ENCODE results near the gene ITGB1BP1.

Gene ITGB1BP1

GRCh38 chr2:9365498-9366019 lies 57.8 kb downstream of the ITGB1BP1 start:
- CTCF ChIA-PET = interaction anchor here (0.9 to 1.0 kb wide), 2 partner anchors 223 to 226 kb away, joined by 3 read pairs; no protein-coding TSS in a partner anchor
- POLR2A ChIA-PET (ENCODE audit: low non-redundant PET) = no interaction called here
- TF ChIP-seq CTCF (conservative IDR thresholded peaks at IDR 0.05; ENCODE audit: low read depth) = no peak

GRCh38 chr2:9364791-9365497 lies 58.4 kb downstream of the ITGB1BP1 start:
- H3K27ac ChIP-seq = peak overlapping the region; percentile 18; the same call in 1 of the 2 replicates
- no peak for TF ChIP-seq CTCF (conservative IDR thresholded peaks at IDR 0.05; ENCODE audit: low read depth)
- no peak for DNase-seq (ENCODE audit: low spot score)
- CTCF ChIA-PET = interaction anchor here (1.0 kb wide), 1 partner anchor 223 kb away, joined by 3 read pairs; no protein-coding TSS in a partner anchor
- POLR2A ChIA-PET (ENCODE audit: low non-redundant PET) = no interaction called here

More at GRCh38 chr2:9365498-9366019, 57.8 kb downstream of the ITGB1BP1 start:
- DNase-seq (ENCODE audit: low spot score) = no peak
- H3K27ac ChIP-seq = peak overlapping the region; percentile 18; the same call in 1 of the 2 replicates

GRCh38 chr2:9364373-9364772 lies 59.0 kb downstream of the ITGB1BP1 start:
- ChIA-PET POLR2A (ENCODE audit: low non-redundant PET) (no interaction called here), CTCF (no interaction called here)
- no peak overlapping the region for H3K27ac ChIP-seq
- DNase-seq (ENCODE audit: low spot score) = no peak
- TF ChIP-seq CTCF (conservative IDR thresholded peaks at IDR 0.05; ENCODE audit: low read depth) = no peak

GRCh38 chr2:9360701-9361100 lies 62.6 kb downstream of the ITGB1BP1 start:
- no peak overlapping the region for H3K27ac ChIP-seq
- ChIA-PET CTCF (interaction anchor here (0.6 kb wide), 1 partner anchor 252 kb away, joined by 4 read pairs; no protein-coding TSS in a partner anchor), POLR2A (ENCODE audit: low non-redundant PET) (no interaction called here)
- no peak for TF ChIP-seq CTCF (conservative IDR thresholded peaks at IDR 0.05; ENCODE audit: low read depth)
- DNase-seq (ENCODE audit: low spot score) = no peak

GRCh38 chr2:9360110-9360509 lies 63.2 kb downstream of the ITGB1BP1 start:
- ChIA-PET CTCF (interaction anchor here (0.6 kb wide), 1 partner anchor 253 kb away, joined by 4 read pairs; no protein-coding TSS in a partner anchor), POLR2A (ENCODE audit: low non-redundant PET) (no interaction called here)
- TF ChIP-seq CTCF (conservative IDR thresholded peaks at IDR 0.05; ENCODE audit: low read depth) = no peak

GRCh38 chr2:9359463-9359862 lies 63.9 kb downstream of the ITGB1BP1 start:
- no peak for DNase-seq (ENCODE audit: low spot score)
- TF ChIP-seq CTCF (conservative IDR thresholded peaks at IDR 0.05; ENCODE audit: low read depth) = no peak
- no peak overlapping the region for H3K27ac ChIP-seq
- CTCF ChIA-PET = no interaction called here
- POLR2A ChIA-PET (ENCODE audit: low non-redundant PET) = no interaction called here

More at GRCh38 chr2:9360110-9360509, 63.2 kb downstream of the ITGB1BP1 start:
- no peak overlapping the region for H3K27ac ChIP-seq
- no peak for DNase-seq (ENCODE audit: low spot score)
